Measurements from ENCODE around the gene DLEC1.

The DLEC1 gene

DNA sequence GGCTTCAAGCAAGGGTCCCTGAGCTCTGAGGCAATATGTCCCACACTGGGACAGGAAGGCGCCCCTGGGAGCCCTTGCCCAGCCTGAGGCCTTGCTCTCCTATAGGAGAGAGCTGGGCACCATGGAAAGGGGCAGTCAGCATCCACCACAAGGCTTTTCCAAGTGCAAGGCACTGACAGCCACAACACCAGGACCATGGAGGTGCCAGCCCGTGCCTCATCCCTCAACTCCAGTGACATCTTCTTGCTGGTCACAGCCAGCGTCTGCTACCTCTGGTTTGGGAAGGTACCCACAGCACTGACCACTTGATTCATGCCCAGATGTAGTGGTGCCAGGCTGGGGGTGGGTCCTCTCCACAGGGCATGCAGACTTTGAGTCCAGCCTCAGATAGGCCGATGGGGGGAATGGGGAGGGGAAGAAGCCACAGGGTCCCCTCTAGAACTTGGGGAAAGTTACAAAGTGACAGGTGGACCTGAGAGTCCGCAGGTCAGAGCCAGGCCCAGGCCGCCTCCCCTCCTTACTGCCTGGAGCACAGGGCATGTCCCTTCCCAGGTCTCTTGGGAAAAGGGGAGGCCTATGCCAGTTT lies 36.6 kb upstream of the DLEC1 start:
- no peak for FAIRE-seq
- no peak for DNase-seq (ENCODE audit: insufficient read length, low spot score)

DNA sequence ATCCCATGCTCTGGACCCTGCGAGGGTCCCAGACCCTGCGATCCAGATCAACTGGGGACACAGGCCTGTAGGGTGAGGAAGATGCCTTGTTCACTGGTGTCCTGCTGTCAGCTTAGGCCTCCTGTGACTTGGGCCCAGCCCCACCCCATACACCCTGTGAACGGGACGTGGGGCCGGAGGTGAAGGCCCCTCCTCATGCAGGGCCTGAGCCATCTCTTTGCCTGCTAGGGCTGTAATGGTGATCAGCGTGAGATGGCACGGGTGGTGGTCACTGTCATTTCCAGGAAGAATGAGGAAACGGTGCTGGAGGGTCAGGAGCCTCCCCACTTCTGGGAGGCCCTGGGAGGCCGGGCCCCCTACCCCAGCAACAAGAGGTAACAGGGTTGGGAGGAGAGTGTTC lies 36.1 kb upstream of the DLEC1 start:
- FAIRE-seq (no peak), DNase-seq (ENCODE audit: insufficient read length, low spot score) (no peak)

DNA sequence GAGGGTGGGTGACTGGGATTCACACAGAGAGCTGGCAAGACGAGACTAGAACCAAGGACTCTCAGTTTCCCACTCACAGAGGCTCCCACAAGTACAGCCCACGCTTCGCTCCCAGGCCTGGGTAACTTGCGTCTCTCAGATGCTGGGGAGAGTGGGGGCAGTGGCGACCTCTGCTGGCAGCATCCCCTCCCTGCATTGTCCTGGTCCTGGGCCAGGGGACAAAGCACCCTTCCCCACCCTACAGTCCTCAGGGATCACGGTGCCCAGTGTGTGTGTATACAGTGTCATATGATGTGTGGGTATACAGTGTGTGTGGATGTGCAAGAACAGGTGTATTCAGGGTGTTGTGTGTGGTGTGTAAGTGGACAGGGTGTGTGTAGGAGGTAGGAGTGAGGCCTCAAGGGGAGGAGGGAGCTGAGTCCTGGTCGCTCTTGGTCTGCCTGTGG lies 35.6 kb upstream of the DLEC1 start:
- no peak for DNase-seq (ENCODE audit: insufficient read length, low spot score)
- FAIRE-seq = no peak

DNA sequence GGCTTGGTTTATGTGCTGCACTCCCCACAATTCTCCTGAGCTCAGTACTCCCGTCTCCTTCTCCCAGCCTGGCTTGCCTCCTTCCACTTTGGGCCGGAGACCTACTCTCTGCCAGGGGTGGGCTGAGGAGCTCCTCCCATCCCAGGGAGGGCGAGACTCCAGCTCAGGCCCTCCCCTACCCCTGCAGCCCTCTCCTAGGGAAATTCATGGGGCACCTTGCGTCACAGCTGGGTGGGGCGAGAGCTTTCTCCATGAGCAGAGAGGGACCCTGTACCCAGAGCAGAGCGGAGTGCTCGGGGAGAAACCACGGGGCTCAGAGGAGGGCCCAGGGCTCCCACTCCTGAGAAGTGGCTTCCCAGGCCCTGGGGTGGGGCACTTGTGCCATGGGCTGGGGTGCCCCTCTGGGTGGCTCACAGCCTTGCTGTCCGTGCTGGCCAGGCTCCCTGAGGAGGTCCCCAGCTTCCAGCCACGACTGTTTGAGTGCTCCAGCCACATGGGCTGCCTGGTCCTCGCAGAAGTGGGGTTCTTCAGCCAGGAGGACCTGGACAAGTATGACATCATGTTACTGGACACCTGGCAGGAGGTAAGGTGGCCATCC lies 35.1 kb upstream of the DLEC1 start:
- FAIRE-seq (no peak), DNase-seq (ENCODE audit: insufficient read length, low spot score) (no peak)

DNA sequence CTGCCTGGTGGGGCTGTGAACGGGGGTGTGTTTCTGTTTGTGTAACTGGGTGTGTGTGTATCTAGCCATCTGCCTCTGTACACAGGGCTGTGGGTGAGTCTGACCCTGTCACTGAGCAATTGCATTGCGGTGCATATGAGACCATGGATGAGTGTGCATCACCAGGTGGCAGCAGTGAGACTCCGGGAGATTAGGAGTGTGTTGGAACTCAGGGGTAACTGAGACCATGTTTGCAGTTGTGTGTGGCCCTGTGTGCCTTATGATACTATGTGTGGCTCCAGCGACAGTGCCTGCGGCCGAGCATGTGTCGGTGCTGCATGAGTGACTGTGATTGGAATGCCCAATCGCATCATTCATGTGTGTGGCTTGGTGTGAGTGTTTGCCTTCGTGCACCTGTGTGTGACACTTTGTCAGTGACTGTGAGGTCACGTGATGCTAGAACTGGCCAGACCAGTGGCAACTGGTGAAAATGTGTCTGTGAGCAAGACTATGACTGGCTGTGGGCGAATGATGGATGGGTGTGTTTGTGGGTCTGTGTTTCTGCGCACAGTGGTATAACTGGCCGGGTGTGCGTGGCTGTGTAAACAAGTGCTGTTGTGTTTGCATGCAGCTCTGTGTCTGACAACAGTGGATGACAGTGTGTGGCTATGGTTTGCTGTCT lies 34.5 kb upstream of the DLEC1 start:
- DNase-seq (ENCODE audit: insufficient read length, low spot score) (no peak), FAIRE-seq (no peak)

DNA sequence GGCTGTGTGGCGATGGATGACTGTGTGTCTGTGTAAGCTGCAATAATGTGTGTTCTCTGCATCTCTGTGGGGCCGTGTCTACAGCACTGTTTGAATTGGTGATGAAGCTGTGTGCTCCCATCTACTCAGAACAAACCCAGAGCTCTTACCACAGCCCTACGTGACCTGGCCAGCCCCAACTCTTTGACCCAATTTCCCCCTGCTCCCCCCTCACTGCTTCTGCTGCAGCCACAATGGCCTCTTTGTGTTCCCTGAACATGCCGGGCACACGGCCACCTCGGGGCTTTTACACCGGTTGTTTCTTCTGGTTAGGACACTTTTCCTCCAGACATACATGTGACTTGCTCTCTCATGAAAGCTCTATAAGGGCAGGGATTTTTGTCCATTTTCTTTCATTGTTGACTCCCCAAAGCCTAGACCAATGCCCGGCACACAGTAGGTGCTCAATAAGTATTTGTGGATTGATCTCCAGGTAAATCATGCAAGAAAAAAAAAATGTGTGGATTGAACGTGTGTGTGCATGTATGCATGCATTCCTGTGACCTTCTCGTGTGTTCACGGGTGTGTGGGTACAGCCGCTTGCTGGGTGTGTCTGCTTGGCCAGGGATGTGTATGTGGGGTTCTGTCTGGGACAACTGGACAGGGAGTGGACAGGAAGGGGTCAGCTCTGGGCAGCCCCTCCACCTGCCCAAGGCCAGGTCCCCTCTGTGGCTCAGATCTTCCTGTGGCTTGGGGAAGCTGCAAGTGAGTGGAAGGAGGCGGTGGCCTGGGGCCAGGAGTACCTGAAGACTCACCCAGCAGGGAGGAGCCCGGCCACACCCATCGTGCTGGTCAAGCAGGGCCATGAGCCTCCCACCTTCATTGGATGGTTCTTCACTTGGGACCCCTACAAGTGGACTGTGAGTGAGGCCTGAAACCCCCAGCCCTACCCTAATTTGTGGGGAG lies 33.7 kb upstream of the DLEC1 start:
- FAIRE-seq (no peak), DNase-seq (ENCODE audit: insufficient read length, low spot score) (no peak)

DNA sequence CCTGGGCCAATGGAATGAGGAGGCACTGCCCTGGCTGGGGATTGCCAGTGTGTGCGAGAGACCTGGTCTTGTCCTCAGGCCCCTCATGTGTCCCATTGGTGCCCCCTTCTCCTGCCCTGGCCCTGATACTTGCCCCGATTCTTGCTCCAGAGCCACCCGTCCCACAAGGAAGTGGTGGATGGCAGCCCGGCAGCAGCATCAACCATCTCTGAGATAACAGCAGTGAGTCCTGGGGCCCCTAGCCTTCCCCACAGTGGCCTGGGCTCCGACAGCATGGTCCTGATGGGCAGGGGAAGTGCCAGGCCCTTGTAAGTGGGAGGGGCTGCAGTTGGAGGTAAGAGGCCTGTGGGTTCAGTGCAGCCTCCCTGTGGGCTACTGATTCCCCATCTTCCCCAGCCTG lies 33.0 kb upstream of the DLEC1 start:
- DNase-seq (ENCODE audit: insufficient read length, low spot score) = no peak
- no peak for FAIRE-seq

DNA sequence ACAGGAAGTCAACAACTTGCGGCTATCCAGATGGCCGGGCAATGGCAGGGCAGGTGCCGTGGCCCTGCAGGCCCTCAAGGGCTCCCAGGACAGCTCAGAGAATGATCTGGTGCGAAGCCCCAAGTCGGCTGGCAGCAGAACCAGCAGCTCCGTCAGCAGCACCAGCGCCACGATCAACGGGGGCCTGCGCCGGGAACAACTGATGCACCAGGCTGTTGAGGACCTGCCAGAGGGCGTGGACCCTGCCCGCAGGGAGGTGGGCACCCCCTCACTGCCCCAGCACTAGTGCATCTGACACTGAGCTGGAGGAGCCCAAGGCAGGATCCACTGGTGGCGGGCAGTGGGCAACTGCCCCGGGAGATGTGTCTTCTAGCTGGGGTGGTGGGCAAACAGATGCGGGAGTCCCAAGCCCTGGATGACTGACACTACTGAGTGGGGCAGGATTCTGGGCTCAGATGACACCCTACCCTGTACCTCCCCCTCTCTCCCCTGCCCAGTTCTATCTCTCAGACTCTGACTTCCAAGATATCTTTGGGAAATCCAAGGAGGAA lies 32.5 kb upstream of the DLEC1 start:
- no peak for FAIRE-seq
- no peak for DNase-seq (ENCODE audit: insufficient read length, low spot score)

DNA sequence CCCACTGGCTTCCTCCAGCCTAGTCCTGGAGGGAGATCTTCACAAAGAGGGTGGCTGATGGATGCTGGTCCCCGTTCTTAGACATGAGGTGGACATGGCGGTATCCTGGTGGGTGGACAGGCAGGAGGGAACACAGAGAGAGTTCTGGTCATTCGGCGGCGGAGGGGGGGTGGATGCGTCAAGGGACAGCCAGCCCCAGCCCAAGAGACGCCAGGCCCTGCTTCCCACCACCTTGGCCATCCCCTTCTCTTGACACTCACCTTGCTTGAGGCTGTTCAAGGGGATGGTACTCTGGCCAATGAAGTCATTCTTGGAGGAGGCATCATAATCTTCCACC lies 31.3 kb upstream of the DLEC1 start:
- FAIRE-seq = no peak
- DNase-seq (ENCODE audit: insufficient read length, low spot score) = no peak

DNA sequence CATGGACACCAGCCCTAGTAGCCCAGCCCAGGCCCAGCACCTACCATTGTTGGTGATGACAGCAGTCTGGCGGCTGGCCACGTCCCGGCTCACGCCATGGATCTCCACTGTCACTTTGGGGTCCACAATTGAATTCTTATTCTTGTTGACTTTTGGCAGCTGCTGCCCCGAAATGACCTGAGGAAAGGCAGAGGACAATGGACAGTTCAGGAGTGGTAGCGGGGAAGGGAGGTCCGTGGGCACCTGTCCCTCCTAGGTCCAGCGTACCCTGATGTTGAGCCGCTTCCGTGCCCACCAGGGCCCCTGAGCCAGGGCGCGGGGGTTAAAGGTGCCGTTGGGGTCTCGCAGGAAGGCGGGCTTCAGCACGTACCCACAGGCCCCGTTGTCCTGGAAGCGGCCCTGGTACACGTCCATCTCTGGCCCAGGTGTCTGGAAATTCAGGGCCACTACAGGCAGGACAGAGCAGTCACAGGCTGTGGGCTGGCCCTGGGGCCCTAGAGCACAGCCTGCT lies 30.8 kb upstream of the DLEC1 start:
- DNase-seq (ENCODE audit: insufficient read length, low spot score) (no peak), FAIRE-seq (no peak)

DNA sequence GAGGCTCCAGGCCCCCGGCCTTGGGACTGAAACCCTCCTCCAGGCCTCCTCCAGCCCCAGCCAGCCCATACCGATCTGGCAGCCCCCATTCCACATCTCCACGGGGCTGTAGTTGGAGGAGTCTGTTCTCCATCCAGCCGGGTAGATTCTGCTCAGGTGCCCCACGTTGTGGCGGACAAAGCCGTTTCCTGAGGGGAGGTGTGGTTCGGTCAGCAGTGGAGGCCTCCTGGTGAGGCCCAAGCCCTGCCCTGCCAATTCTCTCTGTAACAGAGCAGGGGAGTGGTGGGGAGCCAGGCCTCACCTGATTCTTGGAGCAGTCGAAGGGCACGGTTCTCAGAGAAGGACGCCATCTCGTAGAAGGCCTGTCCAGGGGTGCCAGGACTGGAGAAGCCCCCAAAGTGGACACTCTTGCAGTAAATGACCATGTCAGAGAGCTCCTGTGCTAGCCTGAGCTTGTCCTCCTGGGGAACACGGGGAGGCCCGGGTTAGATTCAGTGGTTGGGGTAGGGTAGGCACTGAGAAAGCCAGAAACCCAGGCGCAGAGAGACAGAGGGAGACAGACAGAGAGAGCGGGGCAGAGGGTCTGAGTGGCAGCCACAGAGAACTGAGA lies 29.9 kb upstream of the DLEC1 start:
- DNase-seq (ENCODE audit: insufficient read length, low spot score) (no peak), FAIRE-seq (no peak)

DNA sequence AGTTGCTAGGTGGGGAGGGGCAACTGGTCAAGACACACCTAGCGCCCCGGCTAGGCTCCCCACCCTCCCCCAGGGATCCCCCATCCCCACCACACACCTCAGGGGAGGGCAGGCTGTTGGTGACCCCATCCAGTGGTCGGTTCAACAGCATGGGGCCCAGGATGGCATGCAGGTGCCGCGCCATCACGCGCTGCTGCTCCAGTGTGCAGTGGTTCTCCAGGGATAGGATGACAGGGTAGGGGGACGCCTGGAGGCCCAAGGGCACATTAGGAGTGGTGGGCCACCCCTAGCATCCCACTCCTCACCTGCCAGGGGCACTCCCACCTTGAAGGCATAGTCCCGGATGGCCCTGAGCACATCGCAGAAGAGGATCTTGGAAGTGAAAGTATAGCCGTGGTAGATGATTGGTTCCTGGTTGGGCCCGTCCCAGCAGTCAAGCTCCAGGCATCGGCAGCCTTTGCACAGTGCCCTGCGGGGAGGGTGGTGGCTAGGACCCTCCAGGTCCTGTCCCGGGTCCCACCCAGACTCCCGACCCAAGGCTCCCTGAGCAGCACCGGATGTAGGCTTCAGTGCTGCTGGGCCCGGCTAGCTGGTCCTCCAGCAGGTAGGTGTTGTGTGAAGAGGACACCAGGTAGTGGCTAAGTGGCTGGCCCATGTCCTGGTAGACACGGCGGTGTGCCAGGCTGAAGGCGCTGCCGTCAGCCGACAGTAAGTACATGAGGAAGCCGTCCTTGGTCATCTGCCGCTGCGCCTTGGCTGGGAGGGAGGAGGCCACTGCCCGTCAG lies 29.0 kb upstream of the DLEC1 start:
- no peak for FAIRE-seq

DNA sequence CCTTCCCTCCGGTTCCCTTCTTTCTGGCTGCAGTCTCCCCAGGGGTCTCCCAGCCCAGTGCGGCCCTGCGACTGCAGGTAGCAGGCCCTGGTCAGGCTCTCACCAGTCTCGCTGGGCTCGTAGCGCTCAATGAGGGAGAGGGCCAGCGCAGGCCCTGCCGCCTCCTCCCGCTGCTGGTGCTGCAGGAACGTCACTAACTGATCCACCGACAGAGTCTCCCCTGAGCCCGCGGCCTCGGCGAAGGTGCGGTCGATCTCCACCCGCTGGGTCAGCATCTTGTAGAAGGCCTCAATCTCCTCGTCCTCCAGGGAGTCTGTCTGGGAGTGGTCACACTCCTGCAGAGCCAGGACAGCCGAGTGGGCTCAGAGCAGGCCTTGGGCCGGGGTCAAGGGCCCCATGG lies 27.9 kb upstream of the DLEC1 start:
- FAIRE-seq = no peak
- DNase-seq (ENCODE audit: insufficient read length, low spot score) = no peak

More for the DNA sequence above, 29.0 kb upstream of the DLEC1 start:
- DNase-seq (ENCODE audit: insufficient read length, low spot score) = no peak

DNA sequence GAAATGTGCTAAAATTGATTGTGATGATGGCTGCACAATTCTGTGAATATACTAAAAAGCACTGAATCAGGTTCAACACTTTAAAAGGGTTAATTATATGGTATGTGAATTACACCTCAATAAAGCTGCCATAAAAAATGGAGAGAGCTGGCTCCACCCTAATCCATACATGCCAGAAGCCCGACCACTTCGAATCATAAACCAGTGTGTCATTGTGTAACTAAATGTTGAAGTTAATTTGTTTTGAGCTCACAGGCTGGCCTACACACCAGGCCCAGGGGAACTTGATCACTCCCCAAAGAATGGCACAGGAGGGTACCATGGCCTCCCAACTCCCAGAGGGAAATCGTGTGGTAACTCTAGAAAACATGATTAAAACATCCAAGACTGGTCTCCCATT lies 23.5 kb upstream of the DLEC1 start:
- FAIRE-seq = no peak
- DNase-seq (ENCODE audit: insufficient read length, low spot score) = no peak

DNA sequence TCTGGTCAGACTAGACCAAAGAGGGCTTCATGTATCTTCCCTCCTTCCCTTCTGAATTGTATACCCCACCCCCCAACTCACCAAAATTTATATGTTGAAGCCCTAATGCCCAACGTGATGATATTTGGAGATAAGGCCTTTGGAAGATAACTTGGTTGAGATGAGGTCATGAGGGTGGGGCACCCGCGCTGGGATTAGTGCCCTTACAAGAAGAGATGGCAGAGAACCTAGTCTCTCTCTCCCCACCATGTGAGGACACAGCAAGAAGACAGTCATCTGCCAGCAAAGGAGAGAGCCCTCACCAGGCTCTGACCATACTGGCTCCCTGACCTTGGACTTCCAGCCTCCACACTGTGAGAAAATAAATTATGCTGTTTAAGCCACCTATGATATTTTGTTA lies 23.0 kb upstream of the DLEC1 start:
- DNase-seq (ENCODE audit: insufficient read length, low spot score) (no peak), FAIRE-seq (no peak)

DNA sequence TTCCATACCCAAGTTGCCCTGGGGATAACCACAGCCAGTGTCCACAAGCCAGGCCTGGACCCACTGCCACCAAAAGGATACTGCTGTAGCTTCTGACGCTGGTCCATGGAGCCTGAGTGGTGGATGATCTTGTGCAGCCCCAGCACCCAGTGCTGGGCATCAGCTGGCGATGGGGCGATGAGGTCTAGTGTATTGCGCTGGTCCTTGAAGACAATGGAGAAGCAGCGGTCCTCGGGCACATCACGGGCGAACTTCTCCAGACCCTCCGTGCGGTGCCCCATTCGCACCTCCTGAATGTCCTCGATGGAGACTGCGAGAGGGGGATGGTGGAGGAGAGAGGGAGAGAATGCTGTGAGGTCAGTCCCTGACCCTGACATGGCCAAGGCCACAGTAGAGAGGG lies 22.6 kb upstream of the DLEC1 start:
- FAIRE-seq (no peak), DNase-seq (ENCODE audit: insufficient read length, low spot score) (no peak)

DNA sequence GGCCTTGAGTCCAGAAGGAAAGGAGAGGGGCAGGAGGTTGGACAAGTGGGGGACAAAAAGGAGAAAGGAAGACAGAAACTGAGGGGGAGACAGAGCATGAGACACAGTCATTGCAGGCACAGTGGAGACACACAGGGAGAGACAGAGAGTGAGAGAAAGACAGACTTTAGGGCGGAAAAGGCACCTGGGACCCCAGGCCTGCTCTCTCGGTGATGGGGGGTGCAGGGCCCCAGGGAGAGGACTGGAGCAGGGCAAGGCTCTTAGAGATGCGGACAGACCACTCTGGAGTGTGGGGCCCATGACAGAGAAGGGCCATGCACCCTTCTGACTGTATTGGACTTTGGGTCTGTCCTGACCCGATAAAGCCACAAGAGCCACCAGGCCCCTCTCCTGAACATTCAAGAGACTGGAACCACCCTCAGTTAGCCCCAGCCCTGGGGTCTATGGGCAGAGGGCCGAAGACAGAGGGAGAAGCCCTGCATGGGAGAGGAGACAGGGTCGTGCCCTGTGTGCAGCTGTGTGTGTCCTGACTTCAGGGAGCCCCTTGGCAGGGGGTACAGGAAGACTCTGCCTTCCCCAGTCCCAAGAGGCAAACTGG lies 22.1 kb upstream of the DLEC1 start:
- FAIRE-seq = no peak
- no peak for DNase-seq (ENCODE audit: insufficient read length, low spot score)

DNA sequence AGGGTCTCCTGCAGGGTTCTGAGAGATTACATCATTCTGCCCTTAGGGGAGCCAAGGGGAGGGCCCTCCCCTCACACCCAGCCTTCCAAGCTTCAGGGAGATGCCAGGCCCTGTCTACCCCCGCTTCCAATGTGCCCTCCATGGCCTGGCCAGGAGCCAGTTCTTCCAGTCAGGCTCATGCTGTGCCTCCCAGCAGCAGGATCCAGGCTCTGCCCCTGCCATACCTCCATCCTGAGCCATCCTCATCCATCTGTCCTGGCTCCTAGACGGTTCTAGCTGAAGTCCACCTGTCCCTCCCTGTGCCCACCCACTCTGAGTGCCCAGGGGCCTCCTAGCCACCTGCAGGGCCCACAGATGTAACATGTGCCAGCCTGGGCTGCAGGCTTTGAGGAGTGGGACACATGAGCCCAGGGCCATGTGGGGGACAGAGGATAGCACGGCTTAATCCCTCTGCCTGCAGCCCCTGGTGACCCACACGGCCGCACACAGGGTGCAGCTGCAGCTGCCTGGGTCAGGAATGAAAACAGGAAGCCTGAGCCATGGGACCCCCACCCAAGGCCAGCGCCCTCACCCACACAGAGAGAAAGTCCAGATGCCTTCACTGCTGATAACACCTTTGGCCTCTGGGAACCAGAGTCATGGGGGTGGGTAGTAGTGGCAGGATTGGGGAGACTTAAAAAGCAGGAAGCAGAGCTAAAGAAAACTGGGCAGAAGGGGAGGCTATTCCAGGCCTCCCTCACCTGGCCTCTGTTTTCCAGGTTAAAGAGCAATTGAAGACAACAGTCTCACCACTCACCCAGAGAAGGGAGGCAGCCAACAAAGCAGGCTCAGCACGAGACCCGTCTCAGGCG lies 21.3 kb upstream of the DLEC1 start:
- FAIRE-seq (no peak), DNase-seq (ENCODE audit: insufficient read length, low spot score) (no peak)

Measured in GM19239 (cell line).